B cell (primary cell): ENCODE data around the gene CXCL10. TPM values are rescaled to one million over a fixed set of nuclear protein-coding genes. Genes with fewer than 3 reads are reported as not detected.

Experiments
- ATAC-seq: fragments of 200-7000 bp; cut with Tn5 transposase; one replicate; pipeline ENCODE4 v1.10.0; 2021; ENCODE audit warnings: low read depth, mild to moderate bottlenecking, moderate number of reproducible peaks, moderate library complexity
- CTCF ChIA-PET: fragments of 350-600 bp; sonication (Branson Sonifier 250); formaldehyde crosslinking; loops from one replicate; lab custom pipeline; 2021; ENCODE audit warnings: antibody characterized with exemption, inconsistent platforms; lab: Charles Lee
- POLR2A ChIA-PET: fragments of 350-600 bp; sonication (Branson Sonifier 250); formaldehyde crosslinking; loops from one replicate; lab custom pipeline; 2021; ENCODE audit warnings: antibody characterized with exemption; lab: Charles Lee
- DNase-seq: peaks from one replicate; pipeline ENCODE4 v3.0.0; 2013
- H2AFZ ChIP-seq: 2 replicates; pipeline ENCODE4 v1.6.1; 2012; ENCODE audit warnings: mild to moderate bottlenecking, low read depth, low read length; ENCODE audit not compliant: insufficient read depth, poor library complexity, severe bottlenecking
- H3K27ac ChIP-seq, 2 donors: 1 replicate in 1 of 2; 2 replicates in 1 of 2; pipeline ENCODE4 v1.5.1; 2012 to 2013; ENCODE audit warnings: low read length in 2 of 2, mild to moderate bottlenecking in 2 of 2, moderate library complexity in 1 of 2
- H3K27me3 ChIP-seq, 4 experiments: fragments of 200-600 bp in 1 of 4; sonication (generic) in 1 of 4; replicated peaks in 1 of 4; 1 replicate in 2 of 4; 2 replicates in 2 of 4; pipeline versions ENCODE4 v1.6.1 to v1.7.0; 2013 to 2016; ENCODE audit warnings: low read length in 3 of 4, mild to moderate bottlenecking in 2 of 4, mixed read lengths in 1 of 4, moderate library complexity in 1 of 4; ENCODE audit not compliant: insufficient read depth in 4 of 4, control insufficient read depth in 3 of 4; ENCODE audit errors: control extremely low read depth in 1 of 4
- H3K36me3 ChIP-seq, 2 experiments: replicated peaks in 1 of 2; 1 replicate in 1 of 2; 2 replicates in 1 of 2; pipeline versions ENCODE4 v1.6.1 to v1.7.1; 2013; ENCODE audit warnings: low read length in 1 of 2; ENCODE audit not compliant: insufficient read depth in 2 of 2, control insufficient read depth in 1 of 2; ENCODE audit errors: control extremely low read depth in 1 of 2, extremely low read depth in 1 of 2
- H3K4me1 ChIP-seq, 2 donors: fragments of 200-600 bp in 1 of 2; sonication (generic) in 1 of 2; 1 replicate in 1 of 2; 2 replicates in 1 of 2; pipeline versions ENCODE4 v1.5.1 to v1.6.1; 2013 to 2017; ENCODE audit warnings: low read length in 2 of 2; ENCODE audit not compliant: control insufficient read depth in 2 of 2, insufficient read depth in 2 of 2
- H3K4me2 ChIP-seq: replicated peaks from 2 replicates; pipeline ENCODE3; 2012; ENCODE audit warnings: mild to moderate bottlenecking, low read depth, low read length; ENCODE audit not compliant: poor library complexity, severe bottlenecking
- H3K4me3 ChIP-seq, 5 experiments: fragments of 200-600 bp in 1 of 5; sonication (generic) in 1 of 5; 1 replicate in 3 of 5; 2 replicates in 2 of 5; pipeline versions ENCODE4 v1.5.1 to v1.7.0; 2011 to 2016; ENCODE audit warnings: low read length in 4 of 5, mild to moderate bottlenecking in 4 of 5, low read depth in 2 of 5, control low read depth in 1 of 5, moderate library complexity in 1 of 5; ENCODE audit not compliant: insufficient read depth in 1 of 5; ENCODE audit errors: control extremely low read depth in 1 of 5, extremely low read depth in 1 of 5
- H3K79me2 ChIP-seq: fragments of 200-600 bp; sonication (generic); one replicate; pipeline ENCODE4 v1.6.0; 2016; ENCODE audit warnings: low read length; ENCODE audit not compliant: control insufficient read depth, insufficient read depth
- H3K9ac ChIP-seq: fragments of 200-600 bp; sonication (generic); 2 replicates; pipeline ENCODE4 v1.6.1; 2017; ENCODE audit warnings: mild to moderate bottlenecking, low read length, moderate library complexity
- H3K9me3 ChIP-seq, 3 donors: one replicate each; pipeline versions ENCODE4 v1.6.1 to v1.7.1; 2013; ENCODE audit warnings: low read length in 2 of 3; ENCODE audit not compliant: control insufficient read depth in 2 of 3, insufficient read depth in 1 of 3; ENCODE audit errors: control extremely low read depth in 1 of 3
- H4K20me1 ChIP-seq: 2 replicates; pipeline ENCODE4 v1.6.0; 2012; ENCODE audit warnings: mild to moderate bottlenecking, low read length; ENCODE audit not compliant: insufficient read depth, control insufficient read depth, poor library complexity, severe bottlenecking
- H3K27ac Mint-ChIP-seq: one replicate; pipeline ENCODE4 v1.8.0; 2021; ENCODE audit warnings: mixed read lengths
- H3K27me3 Mint-ChIP-seq: one replicate; pipeline ENCODE4 v1.8.0; 2021; ENCODE audit warnings: mixed read lengths
- H3K4me1 Mint-ChIP-seq: one replicate; pipeline ENCODE4 v1.8.0; 2021; ENCODE audit warnings: mixed read lengths
- H3K4me3 Mint-ChIP-seq: one replicate; pipeline ENCODE4 v1.8.0; 2021; ENCODE audit warnings: mixed read lengths
- H3K9me3 Mint-ChIP-seq: one replicate; pipeline ENCODE4 v1.8.0; 2022; ENCODE audit warnings: mixed read lengths; ENCODE audit not compliant: insufficient read depth
- EZH2 ChIP-seq: IDR thresholded peaks from 2 replicates; pipeline ENCODE4 v1.6.1; 2012; ENCODE audit warnings: borderline replicate concordance, low read depth, mild to moderate bottlenecking, moderate library complexity, low read length; ENCODE audit not compliant: insufficient read depth, poor library complexity, severe bottlenecking
- WGBS: methylation state at CpG from one replicate; pipeline ENCODE4 v1.1.5; 2013; ENCODE audit warnings: missing lambda C conversion rate; ENCODE audit not compliant: insufficient coverage; 5-methylcytosine and 5-hydroxymethylcytosine counted together
- intact Hi-C: fragments of 100-400 bp; cut with micrococcal nuclease; formaldehyde crosslinking; loops from one replicate; pipeline ENCODE4 v1.10.0; 2022
- polyA plus RNA-seq: library from polyadenylated mRNA; depleted of rRNA; stranded (reverse); fragments of >200 nt; gene quantifications from 2 replicates; pipeline ENCODE4 v1.2.3, GENCODE V29; 2012
- total RNA-seq, 2 donors: library from RNA; stranded (reverse); fragments of 120-200 nt in 1 of 2; gene quantifications; 1 replicate in 1 of 2; 2 replicates in 1 of 2; pipeline versions ENCODE4 v1.2.3 to v1.2.4, GENCODE V29; 2013 to 2022
- TF ChIP-seq, protein P1 (sequence below): fragments of 200-600 bp; IDR thresholded peaks from one replicate; pipeline ENCODE4 v1.8.0; 2022; ENCODE audit warnings: antibody characterized with exemption, mild to moderate bottlenecking

CXCL10 gene
- total and polyA plus RNA-seq, 2 donors (not counting 1 experiment from before 2014, with no cell fraction given): 0.07 TPM; not detected in 1

DNA sequence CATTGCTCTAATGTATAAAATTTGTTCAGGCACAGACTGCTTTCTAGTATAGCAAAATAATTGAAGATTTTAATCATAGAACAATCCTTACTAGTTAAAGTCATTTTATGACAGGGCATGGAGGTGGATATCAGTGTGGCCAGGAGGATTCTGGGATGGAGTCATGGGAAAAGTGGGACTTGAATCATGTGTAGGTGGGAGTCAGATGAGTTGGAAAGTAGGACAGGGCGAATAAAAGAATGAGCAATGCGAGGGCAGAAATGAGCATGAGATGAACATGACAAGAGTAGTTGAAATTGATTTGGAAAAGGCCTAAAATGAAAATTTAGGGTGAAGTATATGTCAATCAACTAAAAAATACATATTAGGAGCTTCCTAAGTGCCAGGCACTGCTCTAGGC, 25.4 kb downstream of the CXCL10 start:
- Histone ChIP-seq H4K20me1 (no peaks in the 10 kb centered on the region), H3K27ac (no peak overlapping the region), H3K9ac (no peak overlapping the region), H3K36me3 (no peaks in the 10 kb centered on the region), H3K4me1 (no peaks in the 10 kb centered on the region), H3K4me2 (no peak overlapping the region), H3K79me2 (no peaks in the 10 kb centered on the region), H3K4me3 (no peak overlapping the region), H3K9me3 (no peaks in the 10 kb centered on the region), H3K27me3 (no peaks in the 10 kb centered on the region), H2AFZ (no peak overlapping the region)
- CTCF ChIA-PET: interaction anchor here (2.6 to 4.8 kb wide), 3 partner anchors 11 to 71 kb away, joined by 18 to 132 read pairs (median 95); partner anchors contain the start of gene CXCL9
- intact Hi-C loops: no loop called here
- no peak overlapping the region for H3K27ac Mint-ChIP-seq
- POLR2A ChIA-PET: no interaction called here
- ATAC-seq: no peak
- WGBS: 100% methylated on average over 2 of the region's 2 CpGs
- DNase-seq: no peak
- no peaks in the 10 kb centered on the region for H3K4me1 Mint-ChIP-seq
- H3K27me3 Mint-ChIP-seq: peaks cover 9% of the 10 kb centered on the region
- H3K4me3 Mint-ChIP-seq: no peak overlapping the region
- H3K9me3 Mint-ChIP-seq: no peaks in the 10 kb centered on the region
- TF ChIP-seq, protein P1, sequence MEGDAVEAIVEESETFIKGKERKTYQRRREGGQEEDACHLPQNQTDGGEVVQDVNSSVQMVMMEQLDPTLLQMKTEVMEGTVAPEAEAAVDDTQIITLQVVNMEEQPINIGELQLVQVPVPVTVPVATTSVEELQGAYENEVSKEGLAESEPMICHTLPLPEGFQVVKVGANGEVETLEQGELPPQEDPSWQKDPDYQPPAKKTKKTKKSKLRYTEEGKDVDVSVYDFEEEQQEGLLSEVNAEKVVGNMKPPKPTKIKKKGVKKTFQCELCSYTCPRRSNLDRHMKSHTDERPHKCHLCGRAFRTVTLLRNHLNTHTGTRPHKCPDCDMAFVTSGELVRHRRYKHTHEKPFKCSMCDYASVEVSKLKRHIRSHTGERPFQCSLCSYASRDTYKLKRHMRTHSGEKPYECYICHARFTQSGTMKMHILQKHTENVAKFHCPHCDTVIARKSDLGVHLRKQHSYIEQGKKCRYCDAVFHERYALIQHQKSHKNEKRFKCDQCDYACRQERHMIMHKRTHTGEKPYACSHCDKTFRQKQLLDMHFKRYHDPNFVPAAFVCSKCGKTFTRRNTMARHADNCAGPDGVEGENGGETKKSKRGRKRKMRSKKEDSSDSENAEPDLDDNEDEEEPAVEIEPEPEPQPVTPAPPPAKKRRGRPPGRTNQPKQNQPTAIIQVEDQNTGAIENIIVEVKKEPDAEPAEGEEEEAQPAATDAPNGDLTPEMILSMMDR: no peak
- no peak for TF ChIP-seq EZH2

DNA sequence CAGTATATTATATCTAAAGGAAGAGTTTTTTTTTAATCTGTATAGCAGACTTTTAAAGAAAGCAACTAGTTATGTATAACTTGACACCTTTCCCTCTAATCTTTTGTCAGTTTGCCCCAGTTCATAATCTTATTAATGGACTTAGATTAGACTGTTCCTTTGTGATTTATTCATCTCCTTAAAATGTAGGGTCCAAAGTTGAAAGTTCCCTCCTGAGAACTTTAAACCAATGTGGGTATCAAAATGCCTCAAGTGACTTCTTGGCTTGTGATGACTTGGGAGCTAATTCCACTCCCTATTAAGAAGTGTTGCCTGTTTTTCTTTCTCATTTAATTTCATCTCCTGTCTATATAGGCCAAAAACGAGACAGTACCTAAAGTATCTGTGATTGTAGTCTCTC, 26.2 kb downstream of the CXCL10 start:
- no peaks in the 10 kb centered on the region for H4K20me1 ChIP-seq
- no peak overlapping the region for H3K9ac ChIP-seq
- H3K4me1 Mint-ChIP-seq: no peaks in the 10 kb centered on the region
- TF ChIP-seq, protein P1: no peak
- TF ChIP-seq EZH2: no peak
- H2AFZ ChIP-seq: no peak overlapping the region
- POLR2A ChIA-PET: no interaction called here
- H3K4me1 ChIP-seq: no peaks in the 10 kb centered on the region
- no peak for DNase-seq
- H3K9me3 ChIP-seq: no peaks in the 10 kb centered on the region
- no peaks in the 10 kb centered on the region for H3K27me3 ChIP-seq
- intact Hi-C loops: no loop called here
- peaks cover 9% of the 10 kb centered on the region for H3K27me3 Mint-ChIP-seq
- CTCF ChIA-PET: interaction anchor here (0.6 to 4.8 kb wide), 15 partner anchors 12 to 183 kb away, joined by 3 to 132 read pairs (median 14); partner anchors contain the start of genes ART3, CXCL9 and NUP54
- no CpG with 5 or more reads among the region's 1 CpG for WGBS
- H3K4me2 ChIP-seq: no peak overlapping the region
- no peak overlapping the region for H3K4me3 ChIP-seq
- H3K4me3 Mint-ChIP-seq: no peak overlapping the region
- no peaks in the 10 kb centered on the region for H3K79me2 ChIP-seq
- H3K27ac Mint-ChIP-seq: no peak overlapping the region
- H3K36me3 ChIP-seq: no peaks in the 10 kb centered on the region
- no peaks in the 10 kb centered on the region for H3K9me3 Mint-ChIP-seq
- H3K27ac ChIP-seq: no peak overlapping the region
- ATAC-seq: no peak
